Suprapubic skin (tissue), 4 donors: ENCODE results near the gene SMCO4.

ENCODE experiments used
- CTCF ChIP-seq, 2 donors: fragments of 200-600 bp in 1 of 2; fragments of 450-650 bp in 1 of 2; sonication (generic) in 1 of 2; IDR thresholded peaks; one replicate each; pipeline ENCODE4 v1.5.1; 2016 to 2019; ENCODE audit warnings: antibody characterized with exemption in 2 of 2, mild to moderate bottlenecking in 1 of 2, moderate library complexity in 1 of 2
- EP300 ChIP-seq: sonication (generic); formaldehyde crosslinking; IDR thresholded peaks from one replicate; pipeline ENCODE4 v1.6.1; 2017; ENCODE audit warnings: antibody characterized with exemption
- POLR2AphosphoS5 ChIP-seq, 3 donors: sonication (generic); formaldehyde crosslinking; IDR thresholded peaks; one replicate each; pipeline ENCODE4 v1.6.1; 2017; ENCODE audit warnings: antibody characterized with exemption in 3 of 3

GRCh38 chr11:93526641-93527583, 16.3 kb downstream of the SMCO4 start:
- TF ChIP-seq CTCF (IDR thresholded peaks at IDR 0.05) (no peak), EP300 (no peak), POLR2AphosphoS5 (IDR thresholded peaks at IDR 0.05) (no peak)
